Measurements from ENCODE around the gene ACOX1. TPM values are rescaled to one million over a fixed set of nuclear protein-coding genes. Genes with fewer than 3 reads are reported as not detected.

ACOX1 gene
- total and polyA plus RNA-seq, 12 donors, result 11.1 to 105 (median 92.1) TPM

DNA sequence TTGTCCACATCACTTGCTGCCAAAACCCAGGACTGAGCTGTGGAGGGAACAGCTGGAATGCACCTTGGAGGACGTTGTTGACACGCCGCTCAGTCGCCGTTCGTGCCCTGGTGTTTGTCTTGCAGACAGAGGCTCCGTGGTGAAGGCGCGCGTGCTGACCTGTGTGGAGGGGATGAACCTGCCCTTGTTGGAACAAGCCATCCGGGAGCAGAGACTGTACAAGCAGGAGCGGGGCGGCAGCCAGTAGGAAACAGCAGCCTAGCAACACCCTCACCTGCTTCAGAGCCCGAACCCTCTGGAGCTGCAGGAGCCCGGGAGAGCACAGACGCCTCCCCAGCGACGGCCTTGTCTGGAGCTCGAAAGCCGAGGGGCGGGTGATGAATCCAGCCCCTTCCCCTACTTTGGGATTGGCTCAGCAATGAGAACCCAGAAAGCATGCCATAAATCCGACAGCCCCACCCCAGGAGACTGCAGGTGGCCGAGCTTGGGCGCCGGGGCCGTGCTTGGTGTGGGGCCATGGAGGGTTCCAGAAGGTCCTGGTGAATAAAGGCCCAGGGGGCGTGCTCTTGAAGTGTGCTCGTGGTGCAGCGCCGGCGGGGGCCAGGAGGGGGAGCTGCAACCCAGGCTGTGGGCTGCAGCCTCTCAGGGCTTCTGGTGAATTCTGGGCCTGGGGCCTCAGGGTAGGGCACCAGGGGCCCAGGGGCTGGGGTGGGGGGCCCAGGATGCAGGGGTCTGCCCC is 21.2 kb upstream of the ACOX1 start:
- 74 to 76% methylated on average over 31 of the region's 31 CpGs for WGBS, 2 donors
- intact Hi-C loops (cut with DNase I), result loop anchor here in 1 of 10 donors (10.0 kb wide), 1 partner anchor 235 kb away; the partner anchor contains the start of gene GALK1
- Histone ChIP-seq H3K4me1 (peaks cover 0 to 23% (median 4%) of the 10 kb centered on the region in 9 donors), H3K27me3 (no peaks in the 10 kb centered on the region), H3K27ac (no peak overlapping the region), H3K9me3 (no peaks in the 10 kb centered on the region), H3K36me3 (peaks cover 0 to 24% (median 0%) of the 10 kb centered on the region in 9 donors), H3K4me3 (no peak overlapping the region)
- TF ChIP-seq CTCF (IDR thresholded peaks at IDR 0.05), result peak; percentile 21 to 74 (median 60)
- no peak for DNase-seq
- peak in 3 of 8 donors; percentile 23 to 29 (median 28) for ATAC-seq

- peaks cover 0 to 42% (median 0%) of the 10 kb centered on the region in 9 donors for H3K36me3 ChIP-seq
- H3K9me3 ChIP-seq, result no peaks in the 10 kb centered on the region
- H3K4me3 ChIP-seq, result no peak overlapping the region
- DNase-seq, result no peak
- TF ChIP-seq CTCF (IDR thresholded peaks at IDR 0.05), result no peak
- ATAC-seq, result no peak
- H3K4me1 ChIP-seq, result peaks cover 0 to 23% (median 3%) of the 10 kb centered on the region in 9 donors
- H3K27me3 ChIP-seq, result no peaks in the 10 kb centered on the region
- no peak overlapping the region for H3K27ac ChIP-seq
- intact Hi-C loops (cut with DNase I), result no loop called here
- 91 to 95% methylated on average over 9 of the region's 9 CpGs for WGBS, 2 donors
Measured at GRCh38 chr17:75998327-75998795, 19.4 kb upstream of the ACOX1 start.

GRCh38 chr17:75996665-75997590 is 18.0 kb upstream of the ACOX1 start:
- ATAC-seq, result peak in 7 of 8 donors; percentile 19 to 65 (median 52)
- H3K4me3 ChIP-seq, result no peak overlapping the region
- H3K9me3 ChIP-seq, result no peaks in the 10 kb centered on the region
- intact Hi-C loops (cut with DNase I), result no loop called here
- peaks cover 0 to 49% (median 0%) of the 10 kb centered on the region in 9 donors for H3K36me3 ChIP-seq
- 50 to 62% methylated on average over 18 of the region's 18 CpGs for WGBS, 2 donors
- peak overlapping the region in 3 of 10 donors; percentile 23 to 72 (median 56) for H3K27ac ChIP-seq
- H3K4me1 ChIP-seq, result peaks cover 0 to 23% (median 0%) of the 10 kb centered on the region in 9 donors
- no peaks in the 10 kb centered on the region for H3K27me3 ChIP-seq
- DNase-seq, result peak in 1 of 2 donors; percentile 31
- TF ChIP-seq CTCF (IDR thresholded peaks at IDR 0.05), result no peak

DNA sequence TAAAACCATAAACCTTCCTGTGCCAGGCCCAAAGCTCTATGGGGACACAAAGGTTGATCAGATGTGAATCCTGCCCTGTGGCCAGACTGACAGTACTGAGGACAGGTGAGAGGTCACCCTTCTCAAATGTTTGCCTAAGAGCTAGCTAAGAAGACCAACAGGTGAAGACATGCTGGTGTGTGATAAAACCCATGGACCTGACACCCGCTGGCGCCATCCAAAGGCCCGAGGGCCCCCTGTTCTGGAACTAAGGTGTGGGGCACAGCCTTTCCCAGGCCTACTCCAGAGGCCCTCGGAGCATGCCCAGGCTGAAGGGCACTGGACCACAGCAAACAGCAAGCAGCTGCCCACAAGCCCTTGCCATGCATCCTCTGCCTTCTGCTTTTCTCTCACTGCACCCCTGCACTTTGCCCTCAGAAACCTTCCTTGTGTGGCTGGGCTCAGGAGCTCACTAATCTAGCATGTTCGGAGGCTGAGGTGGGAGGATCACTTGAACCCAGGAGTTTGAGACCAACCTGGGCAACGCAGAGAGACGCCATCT is 16.5 kb upstream of the ACOX1 start:
- WGBS, 2 donors, result 94 to 97% methylated on average over 7 of the region's 7 CpGs
- TF ChIP-seq CTCF (IDR thresholded peaks at IDR 0.05), result no peak
- Histone ChIP-seq H3K36me3 (peaks cover 0 to 55% (median 0%) of the 10 kb centered on the region in 9 donors), H3K4me3 (no peak overlapping the region), H3K9me3 (no peaks in the 10 kb centered on the region), H3K27ac (no peak overlapping the region), H3K4me1 (peaks cover 0 to 23% (median 0%) of the 10 kb centered on the region in 9 donors), H3K27me3 (no peaks in the 10 kb centered on the region)
- DNase-seq, result no peak
- ATAC-seq, result no peak
- intact Hi-C loops (cut with DNase I), result no loop called here
